ENCODE measurements around the gene CLCN4.

The CLCN4 gene

GRCh38 chrX:10244915-10245622 is 88.3 kb downstream of the CLCN4 start:
- DNase-seq (ENCODE audit: low spot score): no peak

- no peak for DNase-seq (ENCODE audit: low spot score)
These were observed 89.1 kb downstream of the CLCN4 start for GRCh38 chrX:10245886-10246285.

- no peak for DNase-seq (ENCODE audit: low spot score)
These were observed 89.5 kb downstream of the CLCN4 start for GRCh38 chrX:10246297-10246696.

- DNase-seq (ENCODE audit: low spot score): no peak
These were observed 90.1 kb downstream of the CLCN4 start for GRCh38 chrX:10246846-10247245.

- DNase-seq (ENCODE audit: low spot score): no peak
These were observed 98.0 kb downstream of the CLCN4 start for GRCh38 chrX:10254739-10255138.

- no peak for DNase-seq (ENCODE audit: low spot score)
These were observed 102.9 kb downstream of the CLCN4 start for GRCh38 chrX:10259716-10260115.

GRCh38 chrX:10265775-10266174 is 109.0 kb downstream of the CLCN4 start:
- no peak for DNase-seq (ENCODE audit: low spot score)

GRCh38 chrX:10278716-10279115 is 121.9 kb downstream of the CLCN4 start:
- no peak for DNase-seq (ENCODE audit: low spot score)

GRCh38 chrX:10280071-10280470 is 123.3 kb downstream of the CLCN4 start:
- no peak for DNase-seq (ENCODE audit: low spot score)

GRCh38 chrX:10282490-10282889 is 125.7 kb downstream of the CLCN4 start:
- DNase-seq (ENCODE audit: low spot score): no peak

- DNase-seq (ENCODE audit: low spot score): no peak
These were observed 129.4 kb downstream of the CLCN4 start for GRCh38 chrX:10286195-10286594.

Measured in hematopoietic multipotent progenitor cell treated with erythropoietin and hydrocortisone succinate and interleukin-3 and kit ligand, for 17 days (in vitro differentiated cells).